SK-N-SH (cell line): ENCODE measurements around the gene DICER1. TPM values are rescaled to one million over a fixed set of nuclear protein-coding genes. Genes with fewer than 3 reads are reported as not detected.

Experiments used
- CTCF ChIA-PET: fragments of 300-600, 350-600 bp; formaldehyde crosslinking; extraction: SDS; loops from one replicate; lab custom pipeline; 2021; lab: Yijun Ruan, JAX
- POLR2A ChIA-PET: fragments of 350-600 bp; sonication (Branson Sonifier 250); formaldehyde crosslinking; extraction: SDS; loops from one replicate; lab custom pipeline; 2020; ENCODE audit warnings: antibody characterized with exemption, inconsistent platforms; lab: Yijun Ruan, JAX
- DNase-seq: peaks from one replicate; pipeline ENCODE4 v3.0.0; 2012
- H2AFZ ChIP-seq: fragments of 200-600 bp; sonication (generic); 2 replicates; pipeline ENCODE4 v1.8.1; 2016; ENCODE audit warnings: antibody characterized with exemption, mild to moderate bottlenecking, low read depth
- H3F3A ChIP-seq: fragments of 200-600 bp; sonication (generic); replicated peaks from 2 replicates; pipeline ENCODE3; 2016; ENCODE audit warnings: antibody characterized with exemption, mild to moderate bottlenecking; ENCODE audit not compliant: insufficient read depth
- H3K27ac ChIP-seq, 2 experiments: fragments of 200-500 bp in 1 of 2; fragments of 200-600 bp in 1 of 2; sonication (Bioruptor generic) in 1 of 2; sonication (generic), shearing (Covaris generic) in 1 of 2; 2 replicates each; pipeline versions ENCODE4 v1.5.1 to v1.6.1; 2014 to 2016; ENCODE audit warnings: low read depth in 2 of 2, inconsistent platforms in 1 of 2, low read length in 1 of 2, mild to moderate bottlenecking in 1 of 2, mixed read lengths in 1 of 2
- H3K27me3 ChIP-seq: fragments of 200-600 bp; sonication (generic), shearing (Covaris generic); 2 replicates; pipeline ENCODE4 v1.6.1; 2016; ENCODE audit warnings: mixed run types; ENCODE audit not compliant: insufficient read depth
- H3K36me3 ChIP-seq, 2 experiments: fragments of 200-500 bp in 1 of 2; fragments of 200-600 bp in 1 of 2; sonication (Bioruptor generic) in 1 of 2; sonication (generic) in 1 of 2; replicated peaks in 1 of 2; 2 replicates each; pipeline versions ENCODE3 to v1.5.1; 2014 to 2016; ENCODE audit warnings: low read length in 1 of 2, mild to moderate bottlenecking in 1 of 2; ENCODE audit not compliant: insufficient read depth in 2 of 2, control insufficient read depth in 1 of 2
- H3K4me1 ChIP-seq, 2 experiments: fragments of 200-500 bp in 1 of 2; fragments of 200-600 bp in 1 of 2; sonication (Bioruptor generic) in 1 of 2; sonication (generic), shearing (Covaris generic) in 1 of 2; 2 replicates each; pipeline versions ENCODE4 v1.5.1 to v1.6.1; 2014 to 2016; ENCODE audit warnings: low read depth in 1 of 2, low read length in 1 of 2, mixed run types in 1 of 2; ENCODE audit not compliant: insufficient read depth in 2 of 2, control insufficient read depth in 1 of 2
- H3K4me2 ChIP-seq: fragments of 200-600 bp; sonication (generic), shearing (Covaris generic); 2 replicates; pipeline ENCODE4 v1.6.1; 2017; ENCODE audit warnings: mixed run types
- H3K4me3 ChIP-seq, 2 experiments: fragments of 200-500 bp in 1 of 2; fragments of 200-600 bp in 1 of 2; sonication (Bioruptor generic) in 1 of 2; sonication (generic), shearing (Covaris generic) in 1 of 2; 2 replicates each; pipeline versions ENCODE4 v1.5.1 to v1.8.1; 2014 to 2016; ENCODE audit warnings: low read depth in 2 of 2, inconsistent platforms in 1 of 2, low read length in 1 of 2, mild to moderate bottlenecking in 1 of 2, mixed read lengths in 1 of 2, moderate library complexity in 1 of 2
- H3K79me2 ChIP-seq: fragments of 200-600 bp; sonication (generic); 2 replicates; pipeline ENCODE4 v1.8.1; 2017; ENCODE audit warnings: mild to moderate bottlenecking; ENCODE audit not compliant: insufficient read depth
- H3K9ac ChIP-seq: fragments of 200-600 bp; sonication (generic); 2 replicates; pipeline ENCODE4 v1.6.1; 2017; ENCODE audit warnings: mixed run types
- H3K9me2 ChIP-seq: fragments of 200-600 bp; sonication (generic); 2 replicates; pipeline ENCODE4 v1.6.1; 2017; ENCODE audit warnings: mixed run types
- H3K9me3 ChIP-seq: fragments of 200-600 bp; sonication (generic); 2 replicates; pipeline ENCODE4 v1.6.1; 2017; ENCODE audit warnings: mixed run types, mild to moderate bottlenecking, moderate library complexity
- H4K20me1 ChIP-seq: fragments of 200-600 bp; sonication (generic); 2 replicates; pipeline ENCODE4 v1.6.1; 2017; ENCODE audit warnings: mild to moderate bottlenecking, mixed run types; ENCODE audit not compliant: insufficient read depth
- EP300 ChIP-seq, 2 experiments: IDR thresholded peaks; 2 replicates each; pipeline versions ENCODE4 v1.4.0 to v1.6.1; 2012; ENCODE audit warnings: borderline replicate concordance in 1 of 2, low read depth in 1 of 2, low read length in 1 of 2
- FOSL2 ChIP-seq: IDR thresholded peaks from 2 replicates; pipeline ENCODE4 v1.4.0; 2012; ENCODE audit warnings: low read depth, mild to moderate bottlenecking, moderate library complexity, borderline replicate concordance
- FOXM1 ChIP-seq: IDR thresholded peaks from 2 replicates; pipeline ENCODE4 v1.4.0; 2012; ENCODE audit warnings: low read depth, mild to moderate bottlenecking
- GABPA ChIP-seq: IDR thresholded peaks from 2 replicates; pipeline ENCODE4 v1.4.0; 2012; ENCODE audit warnings: low read depth, mild to moderate bottlenecking
- GATA2 ChIP-seq: sonication (generic); formaldehyde crosslinking; IDR thresholded peaks from 2 replicates; pipeline ENCODE4 v1.5.0; 2020; ENCODE audit warnings: mild to moderate bottlenecking, missing genetic modification reagents
- MEF2A ChIP-seq: IDR thresholded peaks from 2 replicates; pipeline ENCODE4 v1.4.0; 2012; ENCODE audit warnings: low read depth, borderline replicate concordance
- MXI1 ChIP-seq: IDR thresholded peaks from 2 replicates; pipeline ENCODE4 v1.6.1; 2012; ENCODE audit warnings: mild to moderate bottlenecking, low read depth, low read length, improper control_type of control experiment
- NRF1 ChIP-seq: IDR thresholded peaks from 2 replicates; pipeline ENCODE4 v1.6.1; 2012; ENCODE audit warnings: low read depth, mild to moderate bottlenecking, low read length
- POLR2AphosphoS5 ChIP-seq: IDR thresholded peaks from 2 replicates; pipeline ENCODE4 v1.6.1; 2012; ENCODE audit warnings: low read depth, low read length
- RCOR1 ChIP-seq: fragments of 150-350 bp; IDR thresholded peaks from 2 replicates; pipeline ENCODE4 v1.6.1; 2017; ENCODE audit warnings: antibody characterized with exemption, low read length
- RFX5 ChIP-seq: IDR thresholded peaks from 2 replicates; pipeline ENCODE4 v1.6.1; 2012; ENCODE audit warnings: mild to moderate bottlenecking, improper control_type of control experiment, low read length
- SIN3A ChIP-seq: IDR thresholded peaks from 2 replicates; pipeline ENCODE4 v1.6.1; 2012; ENCODE audit warnings: low read depth, mild to moderate bottlenecking, low read length, moderate library complexity, borderline replicate concordance
- SMC3 ChIP-seq: IDR thresholded peaks from 2 replicates; pipeline ENCODE4 v1.6.1; 2012; ENCODE audit warnings: low read depth, low read length, improper control_type of control experiment
- TAF1 ChIP-seq: IDR thresholded peaks from 2 replicates; pipeline ENCODE4 v1.6.1; 2012; ENCODE audit warnings: low read depth, mild to moderate bottlenecking, low read length, moderate library complexity, borderline replicate concordance
- TCF12 ChIP-seq: IDR thresholded peaks from 2 replicates; pipeline ENCODE4 v1.4.0; 2012
- TEAD4 ChIP-seq: IDR thresholded peaks from 2 replicates; pipeline ENCODE4 v1.4.0; 2012; ENCODE audit warnings: mild to moderate bottlenecking, borderline replicate concordance; ENCODE audit not compliant: insufficient read depth
- WGBS: methylation state at CpG from one replicate; pipeline ENCODE4 v1.1.6; 2017; ENCODE audit warnings: low lambda C conversion rate; 5-methylcytosine and 5-hydroxymethylcytosine counted together
- polyA plus RNA-seq, 3 experiments: library from polyadenylated mRNA; depleted of rRNA; stranded (reverse); fragments of >200 nt; gene quantifications; 2 replicates each; pipeline ENCODE4 v1.2.3, GENCODE V29; 2012
- TF ChIP-seq, protein P1 (sequence below): IDR thresholded peaks from 2 replicates; pipeline ENCODE4 v1.4.0; 2012; ENCODE audit warnings: low read depth, borderline replicate concordance
- TF ChIP-seq, protein P2 (sequence below): fragments of 200-600 bp; sonication (generic); IDR thresholded peaks from 2 replicates; pipeline ENCODE4 v1.6.1; 2017; ENCODE audit warnings: antibody characterized with exemption, mild to moderate bottlenecking, moderate library complexity
- TF ChIP-seq, protein P3 (sequence below): IDR thresholded peaks from 2 replicates; pipeline ENCODE4 v1.4.0; 2012; ENCODE audit warnings: low read depth
- TF ChIP-seq, protein P4 (sequence below): fragments of 150-350 bp; IDR thresholded peaks from 2 replicates; pipeline ENCODE4 v1.6.1; 2017; ENCODE audit warnings: antibody characterized with exemption, low read length, low read depth, borderline replicate concordance

The DICER1 gene
- polyA plus RNA-seq, 1 of the 3 experiments (the other 2 are of a cell fraction), result 4.7 TPM

DNA sequence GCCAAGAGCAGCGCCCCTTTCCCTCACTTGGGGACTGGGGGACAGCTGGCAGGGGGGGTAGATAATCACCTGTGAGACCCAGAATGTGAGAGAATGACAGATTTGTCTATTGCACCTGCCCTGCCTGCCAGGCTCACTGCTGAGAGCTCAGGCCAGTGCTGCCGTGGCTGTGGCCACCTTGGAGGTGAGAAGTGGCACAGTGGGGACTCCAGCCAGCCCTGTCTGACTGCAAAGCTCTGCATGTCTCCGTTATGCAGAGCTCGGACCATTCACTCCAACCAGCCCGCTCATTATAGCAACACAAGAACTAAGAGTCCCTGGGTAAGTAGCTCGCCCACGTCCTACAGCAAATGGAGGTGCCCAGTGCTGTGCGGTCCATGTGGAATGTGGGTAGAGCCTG, 88.8 kb downstream of the DICER1 start:
- H3K9me3 ChIP-seq, result no peaks in the 10 kb centered on the region
- H3K4me3 ChIP-seq, result no peak overlapping the region
- no peak overlapping the region for H2AFZ ChIP-seq
- no peaks in the 10 kb centered on the region for H3K79me2 ChIP-seq
- H3K4me1 ChIP-seq, result peaks cover 0 to 17% of the 10 kb centered on the region in 2 experiments; a peak in 2 of 4 replicates
- POLR2A ChIA-PET, result no interaction called here
- no peaks in the 10 kb centered on the region for H4K20me1 ChIP-seq
- TF ChIP-seq NRF1, result no peak
- TF ChIP-seq FOSL2, result no peak
- TF ChIP-seq, protein P1, sequence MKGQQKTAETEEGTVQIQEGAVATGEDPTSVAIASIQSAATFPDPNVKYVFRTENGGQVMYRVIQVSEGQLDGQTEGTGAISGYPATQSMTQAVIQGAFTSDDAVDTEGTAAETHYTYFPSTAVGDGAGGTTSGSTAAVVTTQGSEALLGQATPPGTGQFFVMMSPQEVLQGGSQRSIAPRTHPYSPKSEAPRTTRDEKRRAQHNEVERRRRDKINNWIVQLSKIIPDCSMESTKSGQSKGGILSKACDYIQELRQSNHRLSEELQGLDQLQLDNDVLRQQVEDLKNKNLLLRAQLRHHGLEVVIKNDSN, result no peak
- no peak for TF ChIP-seq RCOR1
- no peak for TF ChIP-seq POLR2AphosphoS5
- no peak for TF ChIP-seq EP300 (IDR thresholded peaks at IDR 0.05; ENCODE audit: borderline replicate concordance in 1 of 2, low read depth in 1 of 2, low read length in 1 of 2)
- TF ChIP-seq, protein P2, sequence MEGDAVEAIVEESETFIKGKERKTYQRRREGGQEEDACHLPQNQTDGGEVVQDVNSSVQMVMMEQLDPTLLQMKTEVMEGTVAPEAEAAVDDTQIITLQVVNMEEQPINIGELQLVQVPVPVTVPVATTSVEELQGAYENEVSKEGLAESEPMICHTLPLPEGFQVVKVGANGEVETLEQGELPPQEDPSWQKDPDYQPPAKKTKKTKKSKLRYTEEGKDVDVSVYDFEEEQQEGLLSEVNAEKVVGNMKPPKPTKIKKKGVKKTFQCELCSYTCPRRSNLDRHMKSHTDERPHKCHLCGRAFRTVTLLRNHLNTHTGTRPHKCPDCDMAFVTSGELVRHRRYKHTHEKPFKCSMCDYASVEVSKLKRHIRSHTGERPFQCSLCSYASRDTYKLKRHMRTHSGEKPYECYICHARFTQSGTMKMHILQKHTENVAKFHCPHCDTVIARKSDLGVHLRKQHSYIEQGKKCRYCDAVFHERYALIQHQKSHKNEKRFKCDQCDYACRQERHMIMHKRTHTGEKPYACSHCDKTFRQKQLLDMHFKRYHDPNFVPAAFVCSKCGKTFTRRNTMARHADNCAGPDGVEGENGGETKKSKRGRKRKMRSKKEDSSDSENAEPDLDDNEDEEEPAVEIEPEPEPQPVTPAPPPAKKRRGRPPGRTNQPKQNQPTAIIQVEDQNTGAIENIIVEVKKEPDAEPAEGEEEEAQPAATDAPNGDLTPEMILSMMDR, result no peak
- no peak for TF ChIP-seq RFX5
- TF ChIP-seq SMC3, result no peak
- TF ChIP-seq GATA2 (CRISPR knock-in tag), result no peak
- no peak for TF ChIP-seq FOXM1
- TF ChIP-seq, protein P3, sequence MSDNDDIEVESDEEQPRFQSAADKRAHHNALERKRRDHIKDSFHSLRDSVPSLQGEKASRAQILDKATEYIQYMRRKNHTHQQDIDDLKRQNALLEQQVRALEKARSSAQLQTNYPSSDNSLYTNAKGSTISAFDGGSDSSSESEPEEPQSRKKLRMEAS, result no peak
- no peak for TF ChIP-seq MXI1
- H3K9me2 ChIP-seq, result no peaks in the 10 kb centered on the region
- 60% methylated on average over 8 of the region's 8 CpGs for WGBS
- no peaks in the 10 kb centered on the region for H3F3A ChIP-seq
- CTCF ChIA-PET, result no interaction called here
- no peak overlapping the region for H3K9ac ChIP-seq
- DNase-seq, result no peak
- no peaks in the 10 kb centered on the region for H3K36me3 ChIP-seq
- H3K4me2 ChIP-seq, result no peak overlapping the region
- H3K27me3 ChIP-seq, result no peaks in the 10 kb centered on the region
- H3K27ac ChIP-seq, result no peak overlapping the region

DNA sequence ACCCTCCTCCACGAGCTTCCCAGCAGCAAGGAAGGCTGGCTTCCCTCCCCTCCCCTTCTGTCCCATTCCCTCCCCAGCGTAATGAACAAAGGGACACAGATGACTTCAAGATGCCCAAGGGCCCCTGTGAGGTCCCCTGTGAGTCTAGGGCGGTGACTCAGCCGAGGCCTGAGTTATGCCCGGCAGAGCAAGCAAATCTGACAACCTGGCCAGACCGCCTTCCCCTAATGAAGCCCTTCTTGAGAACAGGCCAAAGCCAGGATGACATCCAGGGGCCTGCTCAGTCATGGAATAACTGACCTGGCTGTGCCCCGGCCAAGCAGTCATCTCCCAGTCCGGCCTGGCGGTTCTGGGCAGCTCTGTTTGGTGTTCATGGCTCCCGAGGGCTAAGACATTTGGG, 89.2 kb downstream of the DICER1 start:
- Histone ChIP-seq H3K27ac (no peak overlapping the region), H2AFZ (no peak overlapping the region), H3K4me3 (no peak overlapping the region), H3F3A (no peaks in the 10 kb centered on the region), H4K20me1 (no peaks in the 10 kb centered on the region), H3K4me2 (no peak overlapping the region), H3K4me1 (peaks cover 0 to 17% of the 10 kb centered on the region in 2 experiments; a peak in 2 of 4 replicates), H3K9ac (no peak overlapping the region), H3K9me3 (no peaks in the 10 kb centered on the region), H3K36me3 (no peaks in the 10 kb centered on the region)
- WGBS, result 35% methylated on average over 10 of the region's 10 CpGs
- no peak for DNase-seq
- no peak for TF ChIP-seq FOXM1
- no peak for TF ChIP-seq FOSL2
- TF ChIP-seq GABPA, result no peak
- TF ChIP-seq RFX5, result no peak
- TF ChIP-seq, protein P4, sequence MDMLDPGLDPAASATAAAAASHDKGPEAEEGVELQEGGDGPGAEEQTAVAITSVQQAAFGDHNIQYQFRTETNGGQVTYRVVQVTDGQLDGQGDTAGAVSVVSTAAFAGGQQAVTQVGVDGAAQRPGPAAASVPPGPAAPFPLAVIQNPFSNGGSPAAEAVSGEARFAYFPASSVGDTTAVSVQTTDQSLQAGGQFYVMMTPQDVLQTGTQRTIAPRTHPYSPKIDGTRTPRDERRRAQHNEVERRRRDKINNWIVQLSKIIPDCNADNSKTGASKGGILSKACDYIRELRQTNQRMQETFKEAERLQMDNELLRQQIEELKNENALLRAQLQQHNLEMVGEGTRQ, result no peak
- no peak for TF ChIP-seq TCF12
- no peak for TF ChIP-seq POLR2AphosphoS5
- TF ChIP-seq MEF2A, result no peak
- no peak for TF ChIP-seq TAF1
- TF ChIP-seq SIN3A, result no peak
- no peak for TF ChIP-seq TEAD4
- no peak for TF ChIP-seq MXI1
- TF ChIP-seq, all 33 proteins: peak for 0
- no peaks in the 10 kb centered on the region for H3K27me3 ChIP-seq
- ChIA-PET CTCF (no interaction called here), POLR2A (no interaction called here)
- H3K9me2 ChIP-seq, result no peaks in the 10 kb centered on the region
- no peaks in the 10 kb centered on the region for H3K79me2 ChIP-seq
